Caki2 (cell line): ENCODE measurements around the gene APOBEC3F. TPM values are rescaled to one million over a fixed set of nuclear protein-coding genes. Genes with fewer than 3 reads are reported as not detected.
"Not testable (repeated sequence)": the region's sequence is repeated elsewhere in the genome, so short reads cannot be mapped to it uniquely, and the experiment has no call there.

Experiments
- DNase-seq: peaks from one replicate; pipeline ENCODE4 v3.0.0-alpha.2; 2015; ENCODE audit warnings: low read depth
- in situ Hi-C: cut with HindIII; loops from 2 replicates; pipeline ENCODE4 v1.10.0; 2016; ENCODE audit warnings: low sequenced_read_pairs, low pct_unique_long_range_greater_than_20kb, mixed read lengths
- total RNA-seq: library from RNA; depleted of rRNA; stranded (reverse); fragments of >200 nt; shearing (Covaris generic); gene quantifications from 2 replicates; pipeline ENCODE4 v1.2.3, GENCODE V29; 2014; ENCODE audit warnings: low replicate concordance; rRNA removed

The APOBEC3F gene
- total RNA-seq = 1.7 and 3.5 TPM in 2 replicates

DNA sequence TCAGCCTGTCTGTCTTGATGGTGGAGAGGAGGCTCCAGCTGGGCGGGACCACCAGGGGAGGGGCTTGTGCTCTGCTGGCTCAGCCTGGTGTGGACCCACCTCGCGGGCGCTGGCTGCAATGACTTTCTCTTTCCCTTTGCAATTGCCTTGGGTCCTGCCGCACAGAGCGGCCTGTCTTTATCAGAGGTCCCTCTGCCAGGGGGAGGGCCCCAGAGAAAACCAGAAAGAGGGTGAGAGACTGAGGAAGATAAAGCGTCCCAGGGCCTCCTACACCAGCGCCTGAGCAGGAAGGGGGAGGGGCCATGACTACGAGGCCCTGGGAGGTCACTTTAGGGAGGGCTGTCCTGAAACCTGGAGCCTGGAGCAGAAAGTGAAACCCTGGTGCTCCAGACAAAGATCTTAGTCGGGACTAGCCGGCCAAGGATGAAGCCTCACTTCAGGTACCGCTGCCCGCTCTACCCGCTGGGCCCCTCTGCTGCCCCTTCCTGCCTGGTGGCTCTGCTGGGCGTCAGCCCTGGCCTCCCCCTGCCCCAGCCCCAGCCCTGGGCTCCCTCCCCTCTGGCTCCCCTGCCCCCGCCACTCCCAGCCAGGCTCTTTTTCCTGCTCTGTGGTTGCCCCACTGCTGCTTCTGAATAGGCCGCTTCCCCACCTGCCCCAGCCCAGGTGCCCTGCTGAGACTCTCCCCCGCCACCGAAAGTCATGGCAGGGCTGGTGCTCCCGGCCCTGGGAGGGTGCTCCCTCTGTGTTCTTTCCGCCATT, at the start of gene APOBEC3F:
TSS of gene APOBEC3F (plus strand) at position 327 of the 759 bp plus-strand sequence. CDS start at position 424, 97 bp downstream.
- DNase-seq = peak; percentile 73
- in situ Hi-C loops = not testable (repeated sequence)

DNA sequence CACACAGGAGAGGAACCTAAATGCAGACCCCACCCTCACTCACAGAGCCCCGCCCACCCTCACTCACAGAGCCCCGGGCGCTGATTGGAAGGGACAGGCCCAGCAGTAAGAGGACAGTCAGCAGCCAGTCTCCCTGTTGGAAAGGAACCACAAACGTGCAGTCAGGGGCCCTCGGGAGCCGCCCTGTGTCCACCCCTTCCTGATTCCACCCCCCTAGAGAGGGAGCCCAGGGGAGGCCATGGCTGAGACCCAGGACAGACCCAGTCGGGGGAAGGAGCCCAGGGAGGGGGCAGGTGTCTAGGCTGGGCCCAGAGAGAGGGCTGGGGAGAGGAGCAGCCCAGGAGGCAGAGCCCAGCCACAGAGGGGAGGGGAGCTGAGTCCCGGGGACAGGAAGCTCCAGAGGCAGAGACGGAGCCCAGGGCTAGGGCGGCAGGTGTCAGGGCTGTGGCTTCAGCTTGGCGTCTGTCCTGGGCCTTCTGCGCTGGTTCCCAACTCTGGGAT, 47.7 kb upstream of the APOBEC3F start:
- DNase-seq, in situ Hi-C loops: not testable (repeated sequence)

DNA sequence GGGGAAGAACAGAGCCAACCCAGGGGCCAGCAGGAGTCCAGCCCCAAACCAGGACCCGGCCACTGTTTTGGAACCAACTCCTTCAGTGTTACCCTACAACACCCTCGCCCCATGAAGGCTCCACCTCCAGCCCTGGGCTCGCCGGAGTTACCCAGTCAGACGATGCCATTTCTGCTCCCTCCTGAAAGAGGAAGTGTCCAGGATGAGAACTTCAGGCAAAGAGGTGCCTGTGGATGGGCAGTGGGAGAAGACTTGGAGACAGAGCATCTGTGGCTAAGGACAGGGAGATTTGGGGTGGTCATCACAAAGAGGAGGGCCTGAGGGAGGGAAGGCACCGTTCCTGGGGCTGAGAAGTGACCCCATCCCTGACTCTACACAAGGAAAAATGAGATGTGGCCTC, 44.6 kb upstream of the APOBEC3F start:
- in situ Hi-C loops = no loop called here

GRCh38 chr22:38997518-38997917, 43.1 kb upstream of the APOBEC3F start:
- no peak for DNase-seq
- in situ Hi-C loops = no loop called here

More for the DNA sequence above, 44.6 kb upstream of the APOBEC3F start:
- DNase-seq = no peak

DNA sequence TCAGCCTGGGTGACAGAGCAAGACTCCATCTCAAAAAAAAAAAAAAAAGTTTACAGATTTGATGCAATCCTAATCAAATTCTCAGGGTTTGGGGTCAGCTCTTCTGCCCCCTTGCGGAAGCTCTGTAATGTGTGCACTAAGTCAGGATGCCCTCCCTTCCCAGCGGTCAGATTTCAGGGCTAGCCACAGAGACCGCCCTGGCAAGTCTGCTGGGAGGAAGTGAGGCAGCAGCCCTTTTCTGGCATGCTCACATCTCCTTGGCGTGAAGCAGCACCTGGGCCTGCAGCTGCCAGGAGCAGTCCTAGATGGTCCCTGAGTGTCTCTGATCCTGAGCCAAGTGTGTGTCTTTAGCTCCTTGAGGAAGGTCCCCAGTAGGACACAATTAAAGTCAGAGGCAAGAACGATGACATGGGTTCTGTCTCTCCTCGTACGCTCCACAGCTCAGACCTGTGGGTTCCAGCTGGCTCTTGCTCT, 37.5 kb upstream of the APOBEC3F start:
- in situ Hi-C loops = no loop called here
- peak; percentile 86 for DNase-seq

DNA sequence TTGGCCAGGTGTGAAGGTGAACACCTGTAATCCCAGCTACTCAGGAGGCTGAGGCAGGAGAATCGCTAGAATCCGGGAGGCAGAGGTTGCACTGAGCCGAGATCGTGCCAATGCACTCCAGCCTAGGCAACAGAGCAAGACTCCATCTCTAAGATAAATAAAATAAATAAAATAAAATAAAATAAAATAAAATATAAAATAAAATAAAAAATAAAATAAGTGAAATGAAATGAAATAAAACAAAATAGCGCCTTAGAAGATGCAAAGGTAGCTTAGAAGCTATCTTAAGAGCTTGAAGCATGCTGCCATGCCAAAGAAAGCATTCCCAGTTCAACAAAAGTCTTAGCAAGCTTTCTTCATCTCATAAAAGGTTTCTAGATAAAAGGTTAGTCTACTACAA, 33.5 kb upstream of the APOBEC3F start:
- DNase-seq = no peak
- in situ Hi-C loops = no loop called here

GRCh38 chr22:39008271-39008850, 32.3 kb upstream of the APOBEC3F start:
- DNase-seq, in situ Hi-C loops: not testable (repeated sequence)

GRCh38 chr22:39010946-39011345, 29.7 kb upstream of the APOBEC3F start:
- DNase-seq = no peak
- in situ Hi-C loops = no loop called here

DNA sequence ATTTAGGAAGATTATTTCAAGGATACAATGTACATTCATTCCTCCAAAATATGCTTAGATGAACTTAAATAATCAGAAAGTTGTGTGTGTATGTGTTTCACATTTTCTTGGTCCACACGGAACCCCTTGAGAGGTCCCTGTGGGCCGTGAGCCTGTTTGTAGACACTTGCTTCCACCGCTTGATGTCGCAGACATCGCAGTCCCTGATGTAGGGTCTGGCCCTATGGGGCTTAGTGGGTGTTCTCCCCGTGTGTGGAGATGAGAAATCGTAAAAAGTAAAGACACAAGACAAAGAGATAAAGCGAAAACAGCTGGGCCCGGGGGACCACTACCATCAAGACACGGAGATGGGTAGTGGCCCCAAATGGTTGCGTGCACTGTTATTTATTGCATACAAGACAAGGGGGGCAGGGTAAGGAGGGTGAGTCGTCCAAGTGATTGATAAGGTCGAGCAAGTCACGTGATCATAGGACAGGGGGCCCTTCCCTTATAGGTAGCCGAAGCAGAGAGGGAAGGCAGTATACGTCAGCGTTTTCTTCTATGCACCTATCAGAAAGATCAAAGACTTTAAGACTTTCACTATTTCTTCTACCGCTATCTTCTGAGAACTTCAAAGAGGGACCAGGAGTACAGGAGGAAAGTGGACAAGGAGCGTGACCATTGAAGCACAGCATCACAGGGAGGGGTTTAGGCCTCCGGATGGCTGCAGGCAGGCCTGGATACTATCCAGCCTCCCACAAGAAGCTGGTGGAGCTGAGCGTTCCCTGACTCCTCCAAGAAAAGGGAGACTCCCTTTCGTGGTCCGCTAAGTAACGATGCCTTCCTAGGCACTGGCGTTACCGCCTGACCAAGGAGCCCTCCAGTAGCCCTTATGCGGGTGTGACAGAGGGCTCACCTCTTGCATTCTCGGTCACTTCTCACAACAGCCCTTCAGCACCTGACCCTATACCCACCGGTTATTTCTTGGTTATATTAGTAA, 27.8 kb upstream of the APOBEC3F start:
- peak; percentile 67 for DNase-seq
- in situ Hi-C loops = no loop called here

GRCh38 chr22:39013561-39013941, 27.1 kb upstream of the APOBEC3F start:
- in situ Hi-C loops, DNase-seq: not testable (repeated sequence)

GRCh38 chr22:39013942-39014722, 26.5 kb upstream of the APOBEC3F start, which contains the start of gene APOBEC3C:
Gene APOBEC3C, plus strand, starts transcription at chr22:39014257. Its CDS starts 106 bp downstream, at chr22:39014363.
- peak; percentile 87 for DNase-seq
- in situ Hi-C loops = no loop called here

GRCh38 chr22:39014723-39015121, 25.9 kb upstream of the APOBEC3F start:
- DNase-seq, in situ Hi-C loops: not testable (repeated sequence)

GRCh38 chr22:39016592-39016991, 24.1 kb upstream of the APOBEC3F start:
- DNase-seq = no peak
- in situ Hi-C loops = no loop called here

- in situ Hi-C loops = no loop called here
- no peak for DNase-seq
These were observed 22.9 kb upstream of the APOBEC3F start for GRCh38 chr22:39017596-39018365.

DNA sequence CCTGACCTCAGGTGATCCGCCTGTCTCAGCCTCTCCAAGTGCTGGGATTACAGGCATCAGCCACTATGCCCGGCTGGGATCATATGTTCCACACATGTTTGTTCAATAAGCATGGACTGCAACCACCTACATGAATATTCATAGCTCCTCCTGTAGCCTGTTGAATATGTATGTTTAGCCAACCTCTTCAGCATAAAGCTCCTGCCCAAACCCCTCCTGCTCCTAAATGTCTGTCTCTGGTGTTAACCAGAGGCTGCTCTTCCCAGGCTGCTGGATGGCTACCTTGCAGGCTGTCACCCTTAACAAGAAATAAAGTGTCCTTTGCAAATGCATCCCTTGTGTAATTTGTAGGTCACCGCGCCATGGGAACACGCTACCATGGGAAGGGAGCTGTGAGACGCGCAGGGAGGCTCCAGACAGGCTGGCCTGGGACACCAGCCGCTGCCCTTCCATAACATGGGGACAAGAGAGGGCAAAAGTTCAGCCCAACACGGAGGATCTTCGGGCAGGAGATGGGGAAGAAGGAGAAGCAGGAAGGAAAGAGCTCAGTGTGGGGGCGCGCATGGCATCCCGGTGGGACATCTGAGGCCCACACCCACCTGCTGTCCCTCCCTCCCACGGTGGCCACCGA, 20.5 kb upstream of the APOBEC3F start:
- in situ Hi-C loops = not testable (repeated sequence)
- peak; percentile 25 for DNase-seq

DNA sequence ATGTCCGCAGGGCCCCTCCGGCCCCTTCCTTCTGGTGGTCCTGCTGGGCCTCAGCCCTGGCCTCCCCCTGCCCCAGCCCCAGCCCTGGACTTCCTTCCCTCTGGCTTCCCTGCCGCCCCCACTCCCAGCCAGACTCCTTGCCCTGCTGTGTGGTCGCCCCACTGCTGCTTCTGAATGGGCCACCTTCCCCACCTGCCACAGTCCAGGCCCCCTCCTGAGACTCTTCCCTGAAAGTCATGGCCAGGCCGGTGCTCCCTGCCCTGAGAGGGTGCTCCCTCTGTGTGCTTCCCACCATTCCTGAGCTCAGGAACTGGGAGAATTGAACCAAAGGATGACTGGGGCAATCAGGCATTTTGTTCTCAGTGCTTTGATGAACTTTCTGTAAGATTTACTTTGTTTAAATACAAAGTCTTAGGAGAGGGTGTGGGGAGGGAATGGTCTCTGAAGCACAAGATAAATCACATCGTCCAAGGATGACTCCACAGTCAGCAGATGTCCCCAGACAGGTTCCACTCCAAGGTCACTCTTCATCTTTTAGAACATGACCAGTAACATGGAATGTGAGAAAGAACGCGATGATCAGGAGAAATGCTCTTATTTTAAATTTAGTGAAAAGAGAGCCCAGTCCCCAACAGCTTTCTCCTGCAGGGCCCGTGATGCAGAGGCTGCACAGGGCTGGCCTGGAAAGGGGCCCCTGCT, 19.0 kb upstream of the APOBEC3F start:
- in situ Hi-C loops = no loop called here
- DNase-seq = no peak
